CMK (cell line): ENCODE data around the gene SLC9A7.

Source experiments
- DNase-seq: peaks from one replicate; pipeline ENCODE4 v3.0.0-alpha.2; 2010; ENCODE audit warnings: low read depth

The SLC9A7 gene

DNA sequence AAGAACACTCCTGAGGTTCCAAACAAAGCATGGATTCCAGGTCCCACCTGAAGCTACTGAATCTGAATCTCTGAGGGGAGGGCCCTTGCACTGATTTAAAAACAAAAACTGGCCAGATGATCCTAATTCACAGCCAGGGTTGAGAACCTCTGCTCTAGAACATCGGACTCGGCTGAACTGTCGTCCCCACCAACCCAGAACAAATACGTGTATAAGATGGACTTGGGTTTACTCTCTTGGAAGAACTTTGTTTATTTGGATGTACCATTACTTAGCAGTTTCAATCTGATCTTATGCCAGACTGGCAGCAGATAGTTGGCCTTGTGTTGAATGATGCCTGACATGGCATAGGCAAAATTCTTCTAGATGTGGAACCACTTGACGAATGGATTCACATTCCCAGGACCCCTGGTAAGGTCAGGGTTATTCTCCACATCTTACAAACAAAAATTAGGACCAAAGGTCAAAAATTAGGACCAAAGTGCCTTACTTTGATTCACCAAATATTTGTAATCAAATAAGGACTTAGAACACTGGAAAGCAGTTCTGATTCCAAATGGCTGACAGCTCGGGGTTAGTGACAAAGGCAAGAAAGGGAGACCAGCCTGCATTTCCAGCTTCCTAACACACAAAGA is 156.3 kb downstream of the SLC9A7 start:
- DNase-seq, result no peak

- no peak for DNase-seq
These were observed 157.6 kb downstream of the SLC9A7 start for GRCh38 chrX:46601283-46601682.

GRCh38 chrX:46599051-46599560 is 159.8 kb downstream of the SLC9A7 start:
- DNase-seq, result no peak

DNA sequence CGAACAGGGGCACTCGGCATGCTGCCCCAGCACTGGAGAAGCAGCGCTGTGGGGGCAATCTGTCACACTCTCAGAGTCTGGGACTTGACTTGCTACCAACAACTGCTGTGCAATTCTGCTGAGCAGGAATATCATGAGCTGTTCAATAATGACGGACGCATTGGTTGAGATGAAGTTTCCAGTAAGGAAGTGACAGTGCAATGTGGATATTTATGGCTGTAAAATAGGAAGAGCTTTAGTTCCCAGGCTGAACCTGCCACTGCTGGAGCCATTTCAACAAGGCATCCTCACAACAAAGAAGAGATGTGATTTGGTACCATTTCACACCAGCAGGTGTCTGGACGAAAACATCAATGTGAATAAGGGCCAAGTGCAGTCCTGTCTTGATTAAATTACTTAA is 161.1 kb downstream of the SLC9A7 start:
- DNase-seq, result no peak

- no peak for DNase-seq
These were observed 161.7 kb downstream of the SLC9A7 start for GRCh38 chrX:46597208-46597607.

DNA sequence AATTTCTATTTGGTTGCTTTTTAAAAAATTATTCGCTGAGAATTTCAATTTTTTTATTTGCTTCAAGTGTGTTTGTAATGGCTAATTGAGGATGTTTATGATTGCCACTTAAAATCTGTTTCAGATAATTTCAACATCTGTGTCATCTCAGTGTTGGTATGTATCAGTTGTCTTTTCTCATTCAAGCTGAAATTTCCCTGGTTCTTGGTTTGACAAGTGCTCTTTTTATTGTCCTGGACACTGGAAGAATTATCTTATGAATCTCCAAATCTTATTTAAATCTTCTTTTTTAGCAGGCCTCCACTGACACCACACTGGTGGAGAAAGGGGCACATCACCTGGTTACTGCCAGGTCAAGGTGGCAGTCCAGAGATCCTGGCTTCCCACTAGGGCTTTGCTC is 163.8 kb downstream of the SLC9A7 start:
- no peak for DNase-seq

GRCh38 chrX:46589977-46590723 is 168.8 kb downstream of the SLC9A7 start:
- DNase-seq, result no peak

GRCh38 chrX:46588263-46588662 is 170.7 kb downstream of the SLC9A7 start:
- no peak for DNase-seq

DNA sequence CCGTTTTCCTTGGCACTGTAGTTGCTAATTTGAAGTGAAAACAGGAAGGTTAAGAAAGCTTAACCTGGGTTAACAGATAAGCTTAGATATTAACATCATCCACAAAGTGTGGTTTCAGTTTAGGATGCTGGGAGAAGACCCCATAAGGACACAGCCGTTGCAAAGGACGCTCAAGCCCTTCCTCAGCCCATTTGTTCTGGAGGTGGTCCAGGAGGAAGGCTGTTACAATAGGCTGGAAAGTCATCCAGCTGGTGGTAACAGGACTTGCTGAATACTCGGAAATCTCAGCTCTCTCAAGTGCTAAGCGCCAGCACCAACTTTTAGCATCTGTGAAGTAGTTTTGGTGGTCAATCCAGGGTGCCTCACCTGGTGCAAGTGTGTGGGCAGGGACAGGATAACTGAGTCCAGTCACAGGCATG is 171.2 kb downstream of the SLC9A7 start:
- DNase-seq, result no peak

GRCh38 chrX:46587158-46587557 is 171.8 kb downstream of the SLC9A7 start:
- DNase-seq, result no peak

GRCh38 chrX:46584736-46585135 is 174.2 kb downstream of the SLC9A7 start:
- DNase-seq, result no peak

- DNase-seq, result no peak
These were observed 176.0 kb downstream of the SLC9A7 start for GRCh38 chrX:46582966-46583365.

DNA sequence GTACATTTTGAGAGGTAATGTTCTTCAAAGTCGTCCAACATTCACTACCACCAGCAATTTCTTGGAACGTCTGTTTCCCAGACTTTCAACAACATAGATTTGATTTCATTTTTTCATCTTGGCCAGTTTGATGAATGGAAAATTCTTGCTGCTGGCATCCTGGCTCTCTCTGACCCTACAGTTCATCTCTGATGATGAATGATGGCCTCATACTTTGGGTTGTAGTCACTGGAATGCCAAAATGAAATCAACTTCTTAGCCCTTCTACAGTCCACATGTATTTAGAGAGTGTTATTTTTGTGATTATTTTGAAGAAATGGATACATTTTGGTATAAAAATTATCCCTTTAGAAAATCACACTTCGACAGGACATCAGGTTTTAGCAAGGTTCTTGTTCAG is 176.6 kb downstream of the SLC9A7 start:
- DNase-seq, result no peak

DNA sequence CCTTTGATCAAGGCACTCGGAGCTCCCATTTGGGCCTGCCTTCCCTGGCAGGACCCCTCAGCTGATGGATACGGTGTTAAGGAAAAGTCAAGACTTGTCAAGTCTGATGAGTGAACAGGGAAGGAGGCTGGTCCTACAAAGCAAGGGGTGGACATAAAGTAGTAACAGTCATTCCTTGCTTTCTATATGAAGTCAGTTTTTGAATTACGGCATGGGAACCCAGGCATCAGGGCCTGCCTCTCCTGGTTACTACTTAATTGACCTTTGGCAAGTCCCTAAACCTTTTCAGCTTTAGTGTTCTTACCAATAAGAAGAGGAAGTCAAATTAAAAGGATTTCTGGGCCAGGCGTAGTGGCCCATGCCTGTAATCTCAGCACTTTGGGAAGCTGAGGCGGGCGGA is 178.3 kb downstream of the SLC9A7 start:
- DNase-seq, result no peak

DNA sequence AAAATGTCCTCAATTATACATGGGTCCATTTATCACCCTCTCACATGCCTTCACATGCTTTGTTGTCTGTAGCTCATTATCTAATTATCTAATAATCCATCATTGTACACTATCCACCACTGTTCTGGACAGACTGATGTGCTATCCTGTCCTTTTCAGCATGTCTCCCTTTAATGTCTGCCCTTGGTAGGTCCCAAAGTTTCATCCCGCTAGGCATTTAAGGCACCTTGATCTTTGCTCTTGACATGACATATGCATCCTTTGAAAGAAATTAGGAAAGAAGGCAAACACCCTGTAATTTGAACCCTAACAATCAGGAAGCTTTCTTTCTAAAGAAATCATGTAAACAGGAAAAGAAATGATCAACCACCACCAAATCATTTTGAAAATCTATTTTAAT is 179.7 kb downstream of the SLC9A7 start:
- DNase-seq, result no peak

GRCh38 chrX:46577221-46578005 is 181.5 kb downstream of the SLC9A7 start:
- DNase-seq, result no peak

- no peak for DNase-seq
These were observed 182.5 kb downstream of the SLC9A7 start for GRCh38 chrX:46576458-46576857.

DNA sequence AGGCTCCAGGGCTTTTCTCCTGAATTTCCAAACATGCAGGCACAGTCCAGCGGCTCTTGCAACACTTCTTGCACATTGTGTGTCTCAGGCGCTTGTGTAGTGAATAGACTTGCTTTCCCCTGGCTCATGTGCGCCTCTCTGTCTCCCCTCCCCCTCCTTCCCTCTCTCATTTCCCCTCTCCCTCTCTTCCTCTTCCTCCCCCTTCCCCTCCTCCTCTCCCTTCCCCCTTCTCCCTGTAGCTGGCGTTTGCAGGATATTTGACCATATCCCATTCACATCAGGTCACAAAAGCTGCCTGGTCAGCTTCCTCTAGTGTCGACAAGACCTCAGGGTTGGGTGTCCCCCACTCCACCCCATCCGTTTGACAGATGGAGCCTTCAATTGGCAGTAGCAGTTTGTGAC is 182.9 kb downstream of the SLC9A7 start:
- peak; percentile 74 for DNase-seq

GRCh38 chrX:46575586-46575985 is 183.3 kb downstream of the SLC9A7 start:
- DNase-seq, result no peak

DNA sequence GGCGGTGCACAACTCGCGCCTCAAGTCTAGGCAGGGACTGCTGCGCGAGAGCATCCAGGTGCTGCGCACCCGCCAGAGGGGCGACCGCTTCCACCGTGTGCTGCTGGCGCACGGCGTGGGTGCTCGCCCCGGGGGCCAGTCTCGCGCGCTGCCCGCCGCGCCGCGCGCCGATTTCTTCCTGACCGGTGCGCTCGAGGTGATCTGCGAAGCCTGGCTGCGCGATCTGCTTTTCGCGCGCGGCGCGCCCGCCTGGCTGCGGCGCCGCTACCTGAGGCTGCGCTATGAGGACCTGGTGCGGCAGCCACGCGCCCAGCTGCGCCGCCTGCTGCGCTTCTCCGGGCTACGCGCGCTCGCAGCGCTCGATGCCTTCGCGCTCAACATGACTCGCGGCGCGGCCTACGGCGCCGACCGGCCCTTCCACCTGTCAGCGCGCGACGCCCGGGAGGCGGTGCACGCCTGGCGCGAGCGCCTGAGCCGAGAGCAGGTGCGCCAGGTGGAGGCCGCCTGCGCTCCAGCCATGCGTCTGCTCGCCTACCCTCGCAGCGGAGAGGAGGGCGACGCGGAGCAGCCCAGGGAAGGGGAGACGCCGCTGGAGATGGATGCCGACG is 184.0 kb downstream of the SLC9A7 start:
- no peak for DNase-seq

- DNase-seq, result peak; percentile 45
These were observed 184.8 kb downstream of the SLC9A7 start for GRCh38 chrX:46573892-46574773.
